NCI-H2196 treated with DMSO at 0.1 percent for 48 hours (cell line): ENCODE measurements around the gene CTTNBP2NL.
"Not testable (repeated sequence)": the region's sequence is repeated elsewhere in the genome, so short reads cannot be mapped to it uniquely, and the experiment has no call there.

ENCODE experiments used
- DNase-seq: peaks from one replicate; lab custom pipeline; 2025; ENCODE audit not compliant: unreplicated experiment; lab: John Stamatoyannopoulos, UW

CTTNBP2NL gene

DNA sequence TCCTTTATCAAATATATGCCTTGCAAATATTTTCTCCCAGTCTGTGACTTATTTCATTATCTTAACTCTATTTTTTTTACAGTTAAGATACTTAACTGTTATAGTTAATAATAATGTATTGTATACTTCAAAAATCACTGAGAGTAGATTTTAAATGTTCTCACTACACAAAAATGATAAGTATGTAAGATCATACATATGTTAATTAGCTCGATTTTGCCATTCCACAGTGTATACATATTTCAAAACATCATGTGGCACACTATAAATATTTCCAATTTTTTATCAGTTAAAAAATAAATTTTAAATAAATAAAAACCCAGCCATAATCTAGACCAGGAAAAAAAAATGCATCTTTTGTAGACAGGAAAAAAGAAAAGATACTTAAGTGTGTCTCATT lies 27.2 kb downstream of the CTTNBP2NL start:
- no peak for DNase-seq

DNA sequence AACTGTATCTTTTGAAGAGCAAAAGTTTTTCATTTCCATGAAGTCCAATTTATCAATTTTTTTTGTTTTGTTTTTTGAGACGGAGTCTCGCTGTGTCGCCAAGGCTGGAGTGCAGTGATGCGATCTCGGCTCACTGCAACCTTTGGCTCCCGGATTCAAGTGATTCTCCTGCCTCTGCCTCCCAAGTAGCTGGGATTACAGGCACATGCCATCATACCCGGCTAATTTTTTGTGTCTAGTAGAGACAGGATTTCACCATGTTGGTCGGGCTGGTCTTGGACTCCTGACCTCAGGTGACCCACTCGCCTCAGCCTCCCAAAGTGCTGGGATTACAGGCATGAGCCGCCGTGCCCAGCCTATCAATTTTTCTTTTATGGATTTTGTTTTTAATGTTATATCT lies 27.7 kb downstream of the CTTNBP2NL start:
- not testable (repeated sequence) for DNase-seq

DNA sequence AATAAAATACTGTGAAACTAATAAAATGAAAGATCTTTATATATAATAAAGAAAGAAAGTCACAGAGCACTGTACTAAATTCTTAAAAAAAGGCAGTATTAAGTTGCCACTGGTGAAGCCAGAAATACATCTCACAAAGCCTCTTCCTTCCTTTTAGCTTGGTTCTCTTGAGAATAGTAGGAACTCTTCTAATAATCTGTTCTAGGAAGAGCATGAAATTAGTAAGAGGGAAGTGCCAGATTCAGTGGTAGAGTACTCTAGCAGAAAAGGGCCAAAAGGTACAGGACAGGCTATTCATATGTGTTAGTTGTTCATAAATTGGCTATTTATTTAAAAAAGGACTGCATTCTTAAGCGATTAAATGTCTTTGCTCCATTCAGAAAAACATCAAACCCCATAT lies 33.7 kb downstream of the CTTNBP2NL start:
- DNase-seq: no peak

DNA sequence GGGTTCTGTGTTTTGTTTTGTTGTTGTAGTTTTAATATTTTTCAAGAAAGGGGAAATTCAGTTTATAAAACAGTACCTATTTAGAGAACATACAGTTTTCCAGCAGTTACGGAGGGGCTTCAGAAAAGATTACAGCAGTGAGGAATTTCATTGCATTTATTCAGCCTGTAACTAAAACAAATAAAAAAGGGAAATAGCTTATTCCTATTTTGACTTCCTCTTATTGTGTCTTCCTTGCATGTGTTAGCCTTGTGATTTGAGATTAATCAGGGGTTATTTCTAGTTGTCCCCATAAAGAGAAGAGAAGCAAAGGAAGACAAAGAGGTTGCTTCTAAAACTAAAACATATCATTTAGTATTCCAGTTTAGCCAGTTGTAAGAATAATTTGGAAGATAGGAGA lies 35.0 kb downstream of the CTTNBP2NL start:
- DNase-seq: no peak

DNA sequence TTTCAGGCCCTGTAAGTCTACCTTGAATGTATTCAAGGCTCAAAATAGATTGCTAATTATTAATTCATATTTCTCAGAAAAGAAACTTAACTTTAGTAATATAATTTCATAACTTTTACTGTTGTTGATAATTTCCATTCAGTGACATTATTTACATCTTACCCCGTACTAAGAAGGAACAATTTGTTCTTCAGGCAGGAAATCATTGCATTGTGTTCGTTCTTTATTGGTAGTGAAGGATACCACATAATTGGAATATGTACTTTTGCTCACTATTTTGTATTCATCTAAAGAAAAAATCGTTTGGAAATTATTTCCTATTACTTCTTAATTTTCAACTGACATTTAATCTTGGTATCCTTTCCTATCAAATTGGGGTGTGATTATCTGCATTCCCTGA lies 39.4 kb downstream of the CTTNBP2NL start:
- DNase-seq: no peak

DNA sequence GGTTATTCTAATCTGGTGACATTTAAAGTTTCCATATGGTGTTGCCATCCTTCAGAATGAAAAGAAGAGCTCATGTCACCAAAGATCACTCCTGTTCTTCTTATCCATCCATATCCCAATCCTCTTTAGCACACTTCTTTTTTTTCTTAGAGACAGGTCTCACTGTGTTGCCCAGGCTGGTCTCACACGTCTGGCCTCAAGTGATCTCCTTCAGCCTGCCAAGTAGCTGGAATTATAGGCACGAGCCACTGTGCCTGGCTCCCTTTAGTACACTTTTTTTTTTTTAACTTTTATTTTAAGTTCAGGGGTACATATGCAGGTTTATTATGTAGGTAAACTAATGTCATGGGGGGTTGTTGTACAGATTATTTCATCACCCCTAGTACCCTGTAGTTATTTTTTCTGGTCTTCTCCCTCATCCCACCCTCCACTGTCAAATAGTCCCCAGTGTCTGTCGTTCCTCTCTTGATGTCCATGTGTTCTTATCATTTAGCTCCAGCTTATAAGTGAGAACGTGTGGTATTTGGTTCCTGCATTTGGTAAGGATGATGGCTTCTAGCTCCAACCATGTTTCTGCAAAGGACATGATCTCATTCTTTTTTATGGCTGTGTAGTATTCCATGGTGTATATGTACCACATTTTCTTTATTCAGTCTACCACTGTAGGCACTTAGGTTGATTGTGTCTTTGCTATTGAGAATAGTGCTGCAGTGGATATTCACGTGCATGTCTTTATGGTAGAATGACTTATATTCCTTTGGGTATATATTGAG lies 40.6 kb downstream of the CTTNBP2NL start:
- no peak for DNase-seq

DNA sequence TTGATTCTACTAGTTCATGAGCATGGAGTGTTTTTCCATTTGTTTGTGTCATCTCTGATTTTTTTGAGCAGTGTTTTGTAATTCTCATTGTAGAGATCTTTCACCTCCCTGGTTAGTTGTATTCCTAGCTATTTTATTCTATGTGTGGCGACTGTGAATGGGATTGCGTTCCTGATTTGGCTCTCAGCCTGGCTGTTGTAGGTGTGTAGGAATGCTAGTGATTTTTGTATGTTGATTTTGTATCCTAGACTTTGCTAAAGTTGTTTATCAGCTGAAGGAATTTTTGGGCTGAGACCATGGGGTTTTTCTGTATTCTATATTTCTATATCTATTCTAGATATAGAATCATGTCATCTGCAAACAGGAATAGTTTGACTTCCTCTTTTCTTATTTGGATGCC lies 42.1 kb downstream of the CTTNBP2NL start:
- not testable (repeated sequence) for DNase-seq

DNA sequence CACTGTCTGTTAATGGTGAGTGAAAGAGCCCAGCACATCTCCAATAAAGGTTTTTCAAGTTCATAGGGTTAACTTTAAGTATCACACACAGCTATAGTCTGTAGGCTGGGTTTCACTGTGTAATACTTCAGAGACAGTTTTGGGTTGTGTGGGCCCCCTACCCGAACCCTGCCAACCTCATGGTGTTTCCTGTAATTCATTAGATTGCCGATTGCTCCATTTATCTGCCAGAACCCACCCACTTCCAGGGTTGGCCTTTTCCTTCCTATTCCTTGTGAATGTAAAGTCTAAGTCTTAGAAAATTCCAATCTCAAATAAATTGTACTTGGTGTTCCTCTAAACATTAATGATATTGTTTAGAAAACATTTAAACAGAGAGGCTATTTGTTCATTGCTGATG lies 43.6 kb downstream of the CTTNBP2NL start:
- DNase-seq: no peak

DNA sequence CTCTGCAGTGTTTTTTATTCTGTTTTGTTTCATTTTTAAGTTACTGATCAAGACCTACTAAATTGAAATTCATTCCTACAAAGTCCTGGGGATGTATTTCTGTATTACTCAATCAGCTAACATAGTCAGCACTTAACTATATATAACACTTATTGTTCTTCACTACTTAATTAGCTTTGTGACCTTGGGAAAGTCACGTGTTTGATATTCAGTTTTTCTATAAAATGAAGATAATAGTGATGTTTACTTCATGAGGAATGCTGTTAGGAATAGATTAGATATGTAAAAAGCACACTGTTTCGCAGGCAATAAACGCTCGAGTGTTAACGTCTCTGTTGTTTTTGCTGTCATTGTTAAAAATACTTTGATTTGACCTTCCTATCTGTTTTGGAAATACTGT lies 44.6 kb downstream of the CTTNBP2NL start:
- DNase-seq: no peak

DNA sequence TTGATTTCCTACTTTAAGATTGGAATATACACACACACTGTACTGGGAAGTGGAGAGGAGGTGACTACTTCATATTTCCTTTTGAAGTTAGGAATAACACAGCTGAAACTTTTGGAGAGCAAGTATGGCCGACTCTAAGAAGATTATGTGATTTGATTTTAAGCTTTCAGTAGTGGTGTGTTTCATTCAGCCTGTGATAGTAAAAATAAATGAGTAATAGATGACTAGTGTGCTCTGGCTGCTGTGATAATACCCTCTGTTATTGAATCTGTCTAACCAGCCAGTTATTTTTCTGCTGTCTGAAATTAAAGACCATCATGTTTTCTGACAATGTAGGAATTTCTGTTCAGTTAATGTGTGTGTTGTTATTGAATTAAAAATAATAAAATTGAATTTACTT lies 48.3 kb downstream of the CTTNBP2NL start:
- no peak for DNase-seq

DNA sequence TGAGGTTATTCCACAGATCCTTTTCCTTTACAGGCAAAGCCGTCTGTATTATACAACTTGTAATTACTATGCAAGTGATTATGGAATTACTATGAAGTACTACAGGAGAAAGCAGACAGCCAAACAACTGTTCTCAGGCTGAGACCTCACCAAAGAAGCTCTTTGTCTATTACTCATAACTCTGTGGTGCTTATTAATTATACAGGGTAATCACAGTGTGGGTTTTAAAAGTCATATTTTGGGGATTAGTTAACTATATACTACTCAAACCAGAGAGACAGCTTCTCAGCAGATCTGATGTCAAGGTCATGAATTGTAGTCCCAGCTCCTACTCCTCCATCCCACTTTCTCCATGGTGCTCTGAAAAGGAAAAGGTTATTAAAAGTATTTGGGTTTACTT lies 49.6 kb downstream of the CTTNBP2NL start:
- no peak for DNase-seq

DNA sequence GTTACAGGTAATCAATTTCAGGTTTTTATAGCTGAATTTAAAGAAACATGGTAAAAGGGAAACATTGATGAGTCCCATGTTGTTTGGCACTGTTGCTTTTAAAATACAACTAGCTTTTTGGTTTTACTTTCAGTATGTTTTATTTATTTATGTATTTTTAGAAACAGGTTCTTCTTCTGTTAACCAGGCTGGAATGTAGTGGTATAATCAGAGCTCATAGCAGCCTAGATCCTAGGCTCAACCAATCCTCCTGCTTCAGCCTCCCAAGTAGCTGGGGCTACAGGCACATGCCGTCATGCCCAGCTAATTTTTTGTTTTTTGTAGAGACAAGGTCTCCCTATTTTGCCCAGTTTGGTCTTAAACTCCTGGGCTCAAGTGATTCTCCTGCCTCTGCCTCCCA lies 50.4 kb downstream of the CTTNBP2NL start:
- no peak for DNase-seq

DNA sequence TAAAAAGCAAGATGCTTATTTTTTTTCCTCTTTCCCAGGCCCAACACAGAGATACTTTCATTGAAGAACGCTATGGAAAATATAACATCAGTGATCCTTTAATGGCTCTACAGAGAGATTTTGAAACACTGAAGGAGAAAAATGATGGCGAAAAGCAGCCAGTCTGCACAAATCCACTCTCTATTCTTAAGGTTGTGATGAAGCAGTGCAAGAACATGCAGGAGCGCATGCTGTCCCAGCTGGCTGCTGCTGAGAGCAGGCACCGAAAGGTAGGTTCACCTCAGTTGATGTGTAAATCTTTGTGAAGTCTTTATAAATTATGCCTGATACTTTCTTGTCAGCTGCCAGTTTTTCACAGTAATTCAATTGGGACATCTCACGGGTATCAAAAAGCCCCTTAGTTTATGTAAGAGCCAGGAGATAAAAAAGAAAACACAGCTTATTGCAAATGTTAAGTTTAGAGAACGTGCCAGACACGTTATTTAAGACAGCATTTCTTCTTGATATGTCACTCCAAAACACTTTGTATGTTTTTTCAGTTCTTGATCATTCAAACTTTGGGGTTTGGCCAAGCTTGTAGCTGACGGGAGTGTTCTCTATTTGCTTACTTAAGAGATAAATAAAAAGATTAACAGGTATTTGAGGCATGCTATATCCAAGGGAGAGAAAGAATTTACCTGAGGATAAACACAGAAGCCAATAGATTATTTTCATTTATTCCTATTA lies 53.1 kb downstream of the CTTNBP2NL start:
- DNase-seq: no peak

DNA sequence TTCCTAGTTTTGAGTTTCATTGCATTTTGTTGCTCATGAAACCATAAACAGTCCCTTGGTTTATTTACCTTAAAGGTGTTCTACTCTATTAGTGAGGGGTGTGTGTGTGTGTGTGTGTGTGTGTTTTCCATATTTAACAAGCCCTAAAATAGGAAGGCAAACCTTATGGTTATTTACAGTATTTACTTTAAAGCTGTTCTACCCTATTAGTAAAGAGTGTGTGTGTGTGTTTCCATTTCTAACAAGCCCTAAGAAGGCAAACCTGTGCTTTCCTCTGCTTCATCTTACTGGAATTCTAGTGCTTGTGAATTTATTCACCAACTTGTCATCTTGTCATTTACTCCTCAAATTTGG lies 53.6 kb downstream of the CTTNBP2NL start:
- DNase-seq: no peak

DNA sequence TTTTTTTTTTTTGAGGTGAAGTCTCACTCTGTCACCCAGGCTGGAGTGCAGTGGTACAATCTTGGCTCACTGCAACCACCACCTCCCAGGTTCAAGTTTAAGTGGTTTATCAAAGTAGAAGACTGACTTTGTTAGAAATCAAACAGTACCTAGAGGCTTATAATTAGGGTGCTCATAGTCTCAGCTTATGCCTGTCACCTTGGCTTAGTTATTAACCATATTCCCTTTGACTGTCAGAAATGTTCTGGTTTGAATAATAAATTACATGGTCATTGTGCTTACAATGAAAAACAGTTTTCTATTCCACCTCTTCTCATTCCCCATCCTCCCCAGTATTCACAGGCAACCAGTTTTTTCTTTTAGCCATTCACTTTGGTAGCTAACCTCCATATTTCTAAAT lies 54.8 kb downstream of the CTTNBP2NL start:
- no peak for DNase-seq

DNA sequence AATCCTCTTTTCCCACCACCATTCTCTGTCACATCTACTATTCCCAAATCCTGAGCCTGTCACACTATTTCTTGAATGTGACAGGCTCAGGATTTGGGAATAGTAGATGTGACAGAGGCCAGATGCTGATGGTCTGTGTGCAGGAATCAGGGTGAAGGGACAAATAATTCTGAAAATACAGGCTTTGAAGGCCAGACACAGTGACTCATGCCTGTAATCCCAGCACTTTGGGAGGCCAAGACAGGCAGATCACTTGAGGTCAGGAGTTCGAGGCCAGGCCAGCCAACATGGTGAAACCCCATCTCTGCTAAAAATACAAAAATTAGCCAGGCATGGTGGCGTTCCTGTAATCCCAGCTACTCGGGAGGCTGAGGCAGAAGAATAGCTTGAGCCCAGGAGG lies 55.3 kb downstream of the CTTNBP2NL start:
- not testable (repeated sequence) for DNase-seq

DNA sequence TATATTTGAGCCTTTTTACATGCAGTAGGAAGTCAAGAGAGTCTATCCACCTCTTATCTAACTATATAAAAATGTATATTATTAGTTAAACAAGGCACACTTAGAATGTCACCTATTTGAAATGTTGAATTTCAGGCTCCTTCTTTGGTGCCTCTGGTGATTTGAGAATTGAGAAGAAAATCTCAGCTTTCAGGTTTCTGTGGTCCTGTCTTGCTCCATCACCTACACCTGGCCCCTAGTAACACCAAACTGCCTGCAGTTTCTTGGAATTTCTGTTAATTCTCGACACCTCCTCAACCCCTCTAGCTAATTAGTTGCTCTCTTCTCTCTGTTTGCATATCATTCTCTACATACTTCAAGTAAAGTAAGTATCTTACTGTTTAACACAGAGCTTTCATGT lies 57.9 kb downstream of the CTTNBP2NL start:
- no peak for DNase-seq

DNA sequence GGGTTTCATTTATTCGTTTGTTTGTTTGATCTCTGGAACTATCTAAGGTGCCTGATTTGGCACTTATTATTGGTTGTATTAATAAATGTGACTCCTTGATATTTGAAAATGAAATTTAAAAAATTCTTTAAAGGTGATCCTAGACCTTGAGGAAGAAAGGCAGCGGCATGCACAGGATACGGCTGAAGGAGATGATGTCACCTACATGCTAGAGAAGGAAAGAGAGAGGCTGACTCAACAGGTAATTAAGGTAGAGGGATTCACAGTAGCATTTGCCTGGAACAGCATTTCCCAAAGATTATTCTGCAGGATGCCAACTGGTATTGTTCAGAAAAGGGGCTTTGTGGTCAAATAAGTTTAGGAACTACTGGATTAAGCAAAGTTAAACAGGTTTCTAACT lies 58.3 kb downstream of the CTTNBP2NL start:
- no peak for DNase-seq

DNA sequence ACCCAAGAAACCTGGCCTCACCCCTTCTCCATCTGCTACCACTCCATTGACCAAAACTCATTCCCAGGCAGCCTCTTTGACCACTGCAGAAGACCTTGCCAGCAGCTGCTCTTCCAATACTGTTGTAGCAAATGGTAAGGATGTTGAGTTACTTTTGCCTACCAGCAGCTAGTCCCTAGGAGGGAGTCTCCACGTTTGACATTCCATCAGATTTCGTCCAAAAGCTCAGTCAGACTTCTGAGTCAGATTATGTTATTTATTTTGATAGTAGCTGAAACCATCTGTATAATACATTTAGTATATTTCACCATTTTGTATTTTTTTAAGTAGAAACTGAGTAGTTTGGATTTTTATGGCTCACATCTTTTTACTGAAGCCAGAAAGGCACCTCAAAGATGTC lies 61.2 kb downstream of the CTTNBP2NL start:
- DNase-seq: no peak

DNA sequence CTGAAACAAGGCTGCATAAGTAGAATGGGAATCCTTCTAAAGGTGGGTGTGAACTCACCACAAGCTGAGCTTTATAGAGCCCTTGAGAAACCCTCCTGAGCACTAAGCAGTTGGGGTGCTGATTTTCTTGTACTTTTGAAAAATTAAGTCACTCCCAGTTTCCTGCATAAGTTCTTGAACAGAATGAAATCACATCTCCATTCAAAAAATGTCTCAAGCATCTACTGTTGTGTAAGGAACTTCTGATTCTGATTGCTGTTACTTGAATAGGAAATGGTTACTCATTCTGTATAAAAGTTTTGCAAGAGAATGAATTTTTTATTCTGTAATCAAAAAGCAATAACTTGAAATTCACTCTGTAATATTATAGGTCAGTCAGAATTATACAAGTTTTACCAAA lies 61.9 kb downstream of the CTTNBP2NL start:
- no peak for DNase-seq

DNA sequence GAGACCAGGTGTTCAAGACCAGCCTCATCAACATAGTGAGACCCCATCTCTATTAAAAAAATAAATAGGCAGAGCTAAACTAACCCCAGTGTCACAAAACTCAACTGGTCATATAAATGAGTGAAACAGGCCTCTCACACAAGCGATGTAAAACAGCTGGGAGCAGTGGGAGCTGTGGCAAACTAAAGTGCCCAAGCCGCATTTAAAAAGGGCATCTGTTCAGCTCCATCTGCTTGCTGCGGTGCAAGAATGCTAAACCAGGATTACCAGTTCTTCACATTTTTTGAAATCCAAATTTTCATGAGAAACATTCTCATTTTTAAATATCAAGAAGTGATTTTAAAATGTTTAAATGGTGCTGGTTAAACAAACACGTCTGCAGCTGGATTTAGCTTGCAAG lies 62.7 kb downstream of the CTTNBP2NL start:
- no peak for DNase-seq

DNA sequence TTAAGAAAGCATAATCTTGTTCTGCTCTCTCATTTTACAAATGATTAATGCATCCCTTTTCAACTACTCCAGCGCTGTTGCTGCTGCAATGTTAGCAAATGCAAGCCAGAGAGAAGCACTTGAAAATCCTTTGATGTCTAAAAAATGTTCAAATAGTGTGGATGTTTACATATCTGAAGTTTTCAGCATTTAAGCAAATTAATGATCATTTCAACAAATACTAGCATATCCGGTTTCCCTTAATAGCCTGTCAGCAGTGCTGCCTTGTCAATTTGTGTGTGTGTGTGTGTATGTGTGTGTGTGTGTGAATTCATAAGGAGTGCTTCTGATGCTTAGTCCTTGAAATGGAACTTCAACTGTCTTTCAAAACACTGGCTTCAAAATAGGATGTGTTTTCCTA lies 64.6 kb downstream of the CTTNBP2NL start:
- no peak for DNase-seq
